Right lobe of liver (tissue), 4 donors: ENCODE results near the gene C1QTNF2.

Source experiments
- CTCF ChIP-seq, 4 donors: fragments of 200-600 bp in 3 of 4; fragments of 450-650 bp in 1 of 4; IDR thresholded peaks; one replicate each; pipeline versions ENCODE4 v1.5.1 to v1.8.0; 2016 to 2022; ENCODE audit warnings: antibody characterized with exemption in 4 of 4, mild to moderate bottlenecking in 2 of 4
- POLR2A ChIP-seq: fragments of 450-650 bp; IDR thresholded peaks from one replicate; pipeline ENCODE4 v1.6.1; 2017; ENCODE audit warnings: antibody characterized with exemption, mild to moderate bottlenecking
- donor health status: DM: no; HTN: no; CAD: no.
- donor health status: DM: no; HTN: no; CAD: no.
- donor health status: DM: no; HTN: yes; CAD: no.

- TF ChIP-seq CTCF (IDR thresholded peaks at IDR 0.05), result no peak
- no peak for TF ChIP-seq POLR2A
Observed at GRCh38 chr5:160324886-160325285, 45.5 kb downstream of the C1QTNF2 start.
